Measurements from ENCODE around the gene KLF6.

Gene KLF6

DNA sequence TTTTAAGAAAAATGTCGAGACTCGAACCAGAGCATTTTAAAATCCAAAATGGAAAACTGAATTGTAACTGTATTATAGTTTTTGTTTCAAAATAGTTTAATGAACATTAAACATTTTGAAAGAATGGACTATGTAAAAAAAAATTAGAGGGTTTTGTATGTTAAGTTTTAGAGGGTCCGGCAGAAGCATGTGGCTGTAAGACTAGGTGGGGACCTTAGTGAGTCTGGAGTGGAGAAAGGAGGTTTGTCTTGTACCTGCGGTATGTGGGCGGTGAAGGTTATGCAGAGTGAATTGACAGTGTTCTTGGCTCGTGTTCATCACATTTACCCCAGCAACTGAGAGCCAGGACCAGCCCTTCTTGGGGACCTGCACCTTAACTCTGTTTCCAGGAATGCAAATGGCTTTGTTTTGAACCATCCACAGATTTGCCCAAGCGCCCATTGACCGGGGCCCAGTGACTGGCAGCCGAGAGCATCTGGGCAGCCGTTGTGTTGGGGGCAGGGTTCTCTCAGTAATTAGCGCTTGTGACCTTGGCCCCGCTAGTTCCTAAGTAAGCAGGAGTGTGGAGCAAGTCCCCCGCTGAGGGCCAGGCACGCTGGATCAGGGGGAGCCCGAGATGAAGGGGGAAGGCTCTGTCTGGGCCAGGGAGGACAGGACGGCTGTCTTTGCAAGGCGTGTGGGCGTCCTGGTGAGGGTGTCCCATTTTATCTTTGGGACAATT is 1.4 kb upstream of the KLF6 start:
- DNase-seq = no peak

DNA sequence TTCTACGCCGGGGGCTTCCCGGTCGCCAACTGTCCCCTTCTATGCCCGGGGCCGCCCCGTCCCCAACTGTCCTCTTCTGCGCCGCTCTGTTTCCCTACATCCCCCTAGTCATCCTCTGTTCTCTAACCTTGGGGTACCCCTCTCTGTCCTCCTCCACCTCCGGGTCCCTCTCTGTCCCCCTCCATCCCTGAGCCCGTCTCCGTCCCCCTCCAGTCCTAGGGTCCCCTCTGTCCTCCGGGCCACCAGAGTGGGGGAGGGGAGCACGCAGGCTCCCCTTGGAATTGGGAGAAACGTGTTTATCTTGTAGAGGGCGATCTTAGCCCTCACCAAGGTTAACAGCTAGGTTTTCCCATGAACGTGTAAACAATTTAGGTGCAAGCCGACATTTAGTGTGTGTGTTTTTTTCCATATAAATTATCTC is 852 bp upstream of the KLF6 start:
- no peak for DNase-seq

DNA sequence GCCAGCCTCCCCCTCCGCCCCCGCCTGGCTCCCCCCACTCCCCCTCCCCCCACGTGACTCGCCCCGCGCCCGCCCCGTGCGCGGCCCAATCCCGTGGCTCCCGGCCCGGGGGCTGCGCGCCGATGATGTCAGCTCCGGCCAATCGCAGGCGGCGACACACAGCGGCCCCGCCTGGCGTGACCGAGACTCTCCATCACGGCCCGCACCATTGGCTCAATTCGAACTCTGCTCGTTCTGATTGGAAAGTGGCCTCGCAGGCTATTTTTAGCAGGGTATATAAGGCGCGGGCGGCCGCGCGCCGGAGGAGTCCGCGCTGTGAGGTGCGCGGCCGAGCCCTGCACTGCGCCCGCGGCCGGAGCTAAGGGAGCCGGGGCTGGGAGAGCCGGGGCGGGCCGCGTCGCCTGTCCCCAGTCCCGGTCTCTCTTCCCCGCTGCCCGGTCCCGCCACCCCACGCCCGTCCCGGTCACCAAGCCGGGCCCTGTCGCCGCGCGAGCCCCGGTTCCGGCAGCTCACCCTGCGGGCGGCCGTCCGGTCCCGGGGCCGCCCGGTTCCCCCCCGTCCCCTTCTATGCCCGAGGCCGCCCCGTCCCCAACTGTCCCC is 342 bp upstream of the KLF6 start:
- DNase-seq = peak; percentile 94

GRCh38 chr10:3783682-3784432 is 1.2 kb downstream of the KLF6 start:
- DNase-seq = peak; percentile 56

- DNase-seq = no peak
These were observed 1.7 kb downstream of the KLF6 start for GRCh38 chr10:3783316-3783681.

DNA sequence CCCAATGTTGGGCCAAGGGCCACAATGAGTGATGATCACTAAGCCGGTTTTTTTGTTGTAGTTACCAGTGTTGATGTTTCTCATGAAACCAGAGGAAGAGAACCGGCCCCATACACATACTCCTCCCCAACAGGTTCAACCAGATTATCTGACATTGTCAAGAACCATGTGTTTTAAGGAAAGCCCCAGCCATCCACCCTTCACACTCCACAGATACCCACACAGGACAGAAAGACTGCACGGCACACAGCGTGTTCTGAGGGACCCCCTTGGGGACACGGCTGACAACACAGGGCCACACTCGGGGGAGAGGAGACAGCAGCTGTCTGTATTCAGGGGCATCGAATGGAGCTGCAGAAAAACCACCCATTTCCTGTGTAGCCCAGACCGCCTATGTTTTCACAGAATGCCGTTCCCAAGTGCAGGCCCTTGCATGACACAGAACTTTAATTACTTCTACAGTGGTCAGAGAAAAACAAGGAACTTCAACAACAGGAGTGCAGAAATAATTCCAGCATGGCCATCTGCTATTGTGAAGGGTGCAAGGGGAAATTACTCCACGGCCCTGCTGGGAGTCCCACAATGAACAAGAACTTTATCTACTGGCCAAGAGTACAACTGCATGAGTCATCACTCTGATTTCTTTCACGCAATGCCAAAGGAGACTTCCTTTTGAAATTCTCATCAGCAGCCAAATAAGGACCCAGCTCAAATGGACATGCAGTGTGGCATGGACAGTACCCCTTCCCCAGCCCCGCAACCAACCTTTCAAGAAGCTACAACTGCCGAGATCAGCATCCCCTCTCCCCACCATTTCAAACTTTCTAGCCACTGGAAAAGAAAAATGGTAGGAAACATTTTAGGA is 2.3 kb downstream of the KLF6 start:
- no peak for DNase-seq

GRCh38 chr10:3782146-3782450 is 2.9 kb downstream of the KLF6 start:
- DNase-seq = no peak

GRCh38 chr10:3781468-3782145 is 3.4 kb downstream of the KLF6 start:
- DNase-seq = no peak

GRCh38 chr10:3780771-3781467 is 4.1 kb downstream of the KLF6 start:
- no peak for DNase-seq

DNA sequence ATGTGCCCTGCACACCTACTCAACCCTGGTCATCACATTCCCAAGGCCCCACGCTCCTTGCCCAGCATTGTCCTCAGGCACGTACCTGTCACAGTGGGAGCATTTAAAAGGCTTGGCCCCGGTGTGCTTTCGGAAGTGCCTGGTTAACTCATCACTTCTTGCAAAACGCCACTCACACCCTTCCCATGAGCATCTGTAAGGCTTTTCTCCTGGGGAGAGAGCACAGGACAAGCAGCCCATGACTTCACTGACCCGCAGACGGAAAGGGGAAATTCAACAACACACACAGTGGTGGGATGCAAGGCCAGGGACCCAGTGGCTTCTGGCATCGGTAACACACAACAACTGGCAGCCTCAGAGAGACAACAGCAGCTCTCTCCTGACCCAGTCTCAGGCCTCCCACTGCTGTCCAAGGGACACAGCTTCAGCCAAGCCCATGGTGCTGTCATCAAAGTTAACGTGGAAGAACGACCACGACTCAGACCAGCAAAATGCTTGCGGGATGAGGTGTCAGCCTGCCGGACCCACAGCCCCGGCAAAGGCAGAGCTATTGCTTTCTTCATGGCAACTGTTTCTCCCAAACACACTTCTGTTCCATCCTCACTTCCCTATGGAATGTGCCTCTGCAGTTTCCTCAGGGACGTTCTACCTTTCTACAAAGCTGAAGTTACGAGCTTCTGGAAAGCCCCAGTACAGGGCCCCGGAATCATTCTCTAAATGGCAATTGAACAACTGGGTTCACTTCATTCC is 4.8 kb downstream of the KLF6 start:
- no peak for DNase-seq

DNA sequence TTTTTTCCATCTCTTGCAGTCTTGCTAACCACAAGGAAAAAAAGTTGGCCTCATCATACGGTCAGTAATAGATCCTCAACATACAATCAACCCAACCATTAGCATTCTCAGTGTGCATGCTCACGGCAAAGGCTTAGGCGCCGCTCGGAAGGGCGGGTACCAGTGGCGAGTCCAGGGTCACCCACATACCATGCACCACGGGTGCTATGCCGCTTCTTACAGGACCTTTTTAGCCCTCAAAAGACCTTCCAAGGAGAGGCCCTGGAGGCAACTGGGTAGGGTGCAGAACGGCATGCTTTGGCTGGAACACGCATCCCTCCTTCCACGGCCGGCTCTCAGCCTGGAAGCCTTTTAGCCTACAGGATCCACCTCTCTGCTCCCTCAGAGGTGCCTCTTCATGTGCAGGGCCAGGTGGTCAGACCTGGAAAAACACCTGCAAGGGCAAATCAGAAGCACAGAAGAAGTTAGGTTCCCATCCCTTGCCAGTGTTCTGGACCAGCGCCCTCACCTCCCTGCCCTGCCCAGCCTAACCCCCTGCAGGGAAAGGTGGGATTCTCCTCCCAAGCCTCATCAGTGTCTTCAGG is 5.8 kb downstream of the KLF6 start:
- no peak for DNase-seq

- no peak for DNase-seq
These were observed 6.3 kb downstream of the KLF6 start for GRCh38 chr10:3778692-3779157.

- DNase-seq = no peak
These were observed 6.9 kb downstream of the KLF6 start for GRCh38 chr10:3777981-3778691.

GRCh38 chr10:3776796-3777571 is 8.0 kb downstream of the KLF6 start:
- DNase-seq = no peak

DNA sequence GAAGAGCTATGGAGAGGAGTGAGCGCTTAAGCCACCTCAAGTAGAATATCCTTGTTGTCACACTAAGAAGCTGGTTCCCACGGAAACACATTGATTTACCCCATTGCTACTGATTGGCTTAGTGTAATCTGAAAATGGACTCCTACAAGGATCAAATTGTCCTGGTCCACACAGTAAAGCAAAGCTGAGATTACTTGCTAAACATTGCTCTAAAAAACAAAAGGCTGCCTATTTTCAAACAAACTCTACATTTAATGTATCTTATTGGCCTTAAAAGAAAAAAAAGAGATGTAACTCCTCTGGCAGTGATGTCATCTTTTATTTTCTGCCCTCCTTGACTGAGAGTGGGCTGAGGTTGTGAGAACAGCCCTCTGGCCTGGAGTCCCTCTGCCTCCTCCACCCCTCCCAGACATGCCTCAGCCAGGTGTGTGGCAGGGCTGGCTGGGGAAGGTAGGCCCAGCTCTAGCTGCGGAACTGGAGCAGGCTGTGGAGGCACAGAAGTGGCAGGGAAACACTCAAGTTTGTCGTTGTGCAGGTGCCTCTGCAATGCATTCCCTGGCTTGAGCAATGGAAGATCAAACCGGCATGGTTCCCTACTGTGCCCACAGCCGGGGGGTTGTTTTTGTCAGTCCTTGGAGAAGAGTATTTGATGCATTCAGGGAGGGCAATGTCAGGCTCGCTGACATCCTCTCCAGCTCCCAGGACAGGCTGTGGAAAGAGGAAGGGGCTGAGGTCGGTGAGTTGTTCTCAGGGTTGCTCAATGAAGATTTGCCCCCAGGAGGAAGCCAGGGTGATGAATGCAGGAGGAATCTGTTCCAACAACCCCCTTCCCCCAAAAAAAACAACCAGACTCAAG is 9.1 kb downstream of the KLF6 start:
- no peak for DNase-seq

GRCh38 chr10:3774814-3775695 is 10.0 kb downstream of the KLF6 start:
- DNase-seq = no peak

All from NCI-H1048 (cell line).